Activated CD4-positive, alpha-beta T cell treated with anti-CD3 and anti-CD28 coated beads, Interleukin-10, Interleukin-2, amounts not matched to agents 100 ng/mL and 50 ng/mL, durations not matched to agents 16 hours and 8 hours (primary cell): ENCODE data around the gene LSR.

Source experiments
- DNase-seq: peaks from one replicate; pipeline ENCODE4 v3.0.0-alpha.2; 2020

The LSR gene, protein sequence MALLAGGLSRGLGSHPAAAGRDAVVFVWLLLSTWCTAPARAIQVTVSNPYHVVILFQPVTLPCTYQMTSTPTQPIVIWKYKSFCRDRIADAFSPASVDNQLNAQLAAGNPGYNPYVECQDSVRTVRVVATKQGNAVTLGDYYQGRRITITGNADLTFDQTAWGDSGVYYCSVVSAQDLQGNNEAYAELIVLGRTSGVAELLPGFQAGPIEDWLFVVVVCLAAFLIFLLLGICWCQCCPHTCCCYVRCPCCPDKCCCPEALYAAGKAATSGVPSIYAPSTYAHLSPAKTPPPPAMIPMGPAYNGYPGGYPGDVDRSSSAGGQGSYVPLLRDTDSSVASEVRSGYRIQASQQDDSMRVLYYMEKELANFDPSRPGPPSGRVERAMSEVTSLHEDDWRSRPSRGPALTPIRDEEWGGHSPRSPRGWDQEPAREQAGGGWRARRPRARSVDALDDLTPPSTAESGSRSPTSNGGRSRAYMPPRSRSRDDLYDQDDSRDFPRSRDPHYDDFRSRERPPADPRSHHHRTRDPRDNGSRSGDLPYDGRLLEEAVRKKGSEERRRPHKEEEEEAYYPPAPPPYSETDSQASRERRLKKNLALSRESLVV

DNA sequence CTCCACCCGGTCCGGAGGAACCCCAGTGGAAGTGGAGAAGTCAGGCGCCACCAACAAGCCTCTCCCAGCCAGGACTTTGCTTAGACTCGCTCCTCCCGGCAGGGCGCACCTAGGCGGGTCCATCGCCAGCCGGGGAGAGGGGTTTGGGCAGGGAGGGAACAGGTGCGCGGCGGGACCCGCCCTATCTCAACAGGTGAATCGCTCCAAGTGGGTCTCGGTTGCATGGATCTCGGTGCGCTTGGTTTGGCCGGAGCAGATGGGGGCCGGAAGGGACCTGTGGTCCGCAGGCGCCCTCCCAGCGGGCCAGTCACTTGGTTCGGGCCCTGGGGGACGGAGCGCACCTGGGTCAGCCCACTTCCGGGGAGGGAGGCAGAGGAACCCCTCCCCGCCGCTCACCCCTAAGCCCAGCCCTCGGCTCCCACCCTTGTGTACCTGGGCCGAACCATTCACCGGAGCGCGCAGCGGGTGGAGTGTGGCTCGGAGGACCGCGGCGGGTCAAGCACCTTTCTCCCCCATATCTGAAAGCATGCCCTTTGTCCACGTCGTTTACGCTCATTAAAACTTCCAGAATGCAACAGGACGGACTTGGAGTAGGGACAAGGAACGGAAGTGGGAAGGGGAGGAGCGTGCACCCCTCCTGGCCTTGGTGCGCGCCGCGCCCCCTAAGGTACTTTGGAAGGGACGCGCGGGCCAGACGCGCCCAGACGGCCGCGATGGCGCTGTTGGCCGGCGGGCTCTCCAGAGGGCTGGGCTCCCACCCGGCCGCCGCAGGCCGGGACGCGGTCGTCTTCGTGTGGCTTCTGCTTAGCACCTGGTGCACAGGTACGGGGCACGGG lies at the start of gene LSR:
Gene LSR, plus strand, starts transcription at position 693 of the 836 bp plus-strand sequence. Its CDS starts 21 bp downstream, at position 714.
- peak; percentile 27 for DNase-seq

DNA sequence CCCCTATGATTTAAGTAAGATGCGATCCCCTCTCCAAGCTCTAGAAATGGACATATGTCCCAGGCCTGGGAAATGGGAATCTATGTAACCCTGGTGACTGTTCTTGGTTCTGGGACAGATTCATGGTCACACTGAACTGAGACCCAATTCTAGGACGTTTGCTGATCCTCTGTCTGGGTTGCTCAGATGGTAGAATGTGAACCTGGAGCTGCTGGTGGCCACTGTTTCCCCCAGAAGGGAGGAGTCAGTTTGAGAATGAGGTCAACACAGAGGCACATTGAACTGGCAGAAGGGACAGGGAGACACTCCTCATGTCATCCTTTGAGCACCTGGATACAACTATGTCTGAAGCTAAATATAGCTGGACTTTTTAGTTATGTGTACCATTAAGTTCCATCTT lies 49.3 kb upstream of the LSR start:
- no peak for DNase-seq

DNA sequence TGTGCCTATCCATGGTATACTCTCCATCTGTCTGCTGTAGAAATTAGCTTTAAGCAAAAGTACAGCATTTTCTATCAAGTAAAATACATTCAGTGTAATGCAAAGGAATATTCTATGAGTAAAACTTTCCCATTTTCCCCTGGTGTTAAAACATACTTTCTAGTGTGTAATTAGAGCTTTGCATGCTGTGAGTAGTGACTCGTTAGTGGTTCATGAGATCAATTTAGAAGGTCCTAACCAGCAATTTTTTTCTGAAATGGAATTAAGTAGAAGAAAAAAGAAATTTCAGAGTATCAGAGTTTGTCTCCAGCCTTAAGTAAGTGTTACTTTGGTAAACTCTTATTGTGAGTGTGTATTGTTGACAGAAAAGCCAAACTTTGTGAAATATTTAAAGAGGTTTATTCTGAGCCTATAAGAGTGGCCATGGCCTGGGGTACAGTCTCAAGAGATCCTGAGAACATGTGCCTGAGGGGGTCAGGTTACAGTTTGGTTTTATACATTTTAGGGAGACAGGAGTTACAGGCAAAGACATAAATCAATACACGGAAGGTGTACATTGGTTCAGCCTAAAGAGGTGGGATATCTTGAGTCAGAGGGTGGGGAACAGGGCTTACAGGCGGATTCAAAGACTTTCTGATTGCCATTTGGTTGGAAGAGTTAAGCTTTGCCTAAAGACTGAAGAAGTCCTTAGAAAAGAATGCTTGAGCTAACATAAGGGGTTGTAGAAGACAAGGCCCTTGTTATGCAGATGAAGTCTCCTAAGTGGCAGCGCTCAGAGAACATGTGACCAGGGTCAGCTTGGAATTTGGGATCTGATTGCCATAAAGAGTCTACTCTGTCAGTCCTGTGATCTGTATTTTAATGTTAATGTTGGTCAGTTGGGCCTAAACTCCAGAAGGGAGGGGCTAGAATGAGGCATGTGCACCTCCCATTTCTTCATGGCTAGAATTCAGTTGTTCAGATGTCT lies 45.8 kb upstream of the LSR start:
- no peak for DNase-seq

DNA sequence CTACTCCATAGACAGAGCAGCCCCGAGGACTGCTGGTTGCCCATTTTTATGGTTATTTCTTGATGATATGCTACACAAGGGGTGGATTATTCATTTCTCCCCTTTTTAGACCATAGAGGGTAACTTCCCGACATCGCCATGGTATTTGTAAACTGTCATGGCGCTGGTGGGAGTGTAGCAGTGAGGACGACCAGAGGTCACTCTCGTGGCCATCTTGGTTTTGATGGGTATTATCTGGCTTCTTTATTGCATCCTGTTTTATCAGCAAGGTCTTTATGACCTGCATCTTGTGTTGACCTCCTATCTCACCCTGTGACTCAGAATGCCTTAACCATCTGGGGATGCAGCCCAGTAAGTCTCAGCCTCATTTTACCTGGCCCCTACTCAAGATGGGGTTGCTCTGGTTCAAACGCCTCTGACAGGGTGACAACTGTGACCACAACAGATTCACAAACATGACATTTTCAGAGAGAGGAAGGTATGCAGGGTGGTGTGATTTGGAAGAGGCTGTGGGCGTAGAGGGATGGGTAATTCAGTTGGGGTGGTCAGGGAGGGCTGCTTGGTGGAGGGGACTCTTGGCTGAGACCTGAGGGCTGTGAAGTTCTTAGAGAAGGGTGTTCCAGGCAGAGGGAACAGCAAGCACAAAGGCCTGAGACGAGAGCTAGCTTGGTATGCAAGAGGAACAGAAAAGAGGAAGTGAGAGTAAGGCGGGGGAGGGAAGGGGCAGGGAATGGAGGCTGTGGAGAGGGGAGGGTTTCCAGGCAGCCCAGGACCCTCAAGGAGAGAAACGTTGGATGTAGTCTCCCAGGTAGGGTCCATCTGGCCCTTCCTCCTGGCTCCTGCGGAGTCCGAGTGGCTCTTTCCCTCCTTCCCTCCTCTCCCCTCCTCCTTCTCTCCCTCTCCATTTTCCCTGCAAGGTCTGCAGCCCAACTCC lies 43.7 kb upstream of the LSR start:
- DNase-seq = peak; percentile 24

DNA sequence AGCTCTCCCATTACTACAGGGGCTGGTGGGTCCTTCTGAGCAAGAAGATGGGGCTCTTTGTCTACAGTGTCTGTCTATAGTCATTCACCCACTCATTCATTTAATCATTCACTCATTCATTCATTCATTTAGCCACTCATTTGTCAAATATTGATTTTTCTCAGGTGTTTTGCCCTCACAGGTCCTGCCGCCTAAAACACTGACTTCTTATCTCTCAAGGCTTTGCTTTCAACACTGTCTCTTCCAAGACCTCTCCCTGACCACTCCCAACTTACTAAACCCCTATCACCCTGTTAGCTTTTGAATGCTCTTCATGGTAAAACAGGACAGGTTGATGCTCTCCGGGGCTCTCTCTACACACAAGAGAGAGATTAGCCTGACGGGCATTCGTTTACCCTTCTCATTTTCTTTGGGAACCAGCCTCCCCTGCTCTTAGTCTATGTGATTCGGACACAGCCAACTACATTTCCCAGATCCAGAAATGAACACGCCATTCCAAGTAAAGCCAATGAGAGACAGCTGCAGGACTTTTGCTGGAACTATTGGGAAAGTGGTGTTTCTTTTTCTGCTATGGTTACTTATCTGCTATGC lies 43.0 kb upstream of the LSR start:
- no peak for DNase-seq

DNA sequence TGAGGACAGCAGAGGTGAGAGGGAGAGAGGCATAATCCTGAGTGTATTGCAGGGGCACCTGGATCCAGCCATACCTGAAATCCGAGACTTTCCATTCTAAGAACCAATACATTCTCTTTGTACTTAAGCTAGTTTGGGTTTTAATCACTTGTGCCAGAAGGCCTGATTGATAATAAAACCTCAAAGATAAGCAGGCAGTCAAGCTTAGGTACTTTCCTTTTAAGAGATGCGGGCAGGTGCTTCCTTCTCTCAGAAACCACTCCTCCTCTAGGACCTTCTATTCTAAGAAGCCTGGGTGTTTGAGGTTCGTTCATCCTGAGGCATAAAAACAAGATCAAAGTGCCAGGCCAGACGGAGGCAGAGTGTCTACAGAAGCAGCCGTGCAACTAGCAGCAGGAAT lies 42.4 kb upstream of the LSR start:
- peak; percentile 77 for DNase-seq

DNA sequence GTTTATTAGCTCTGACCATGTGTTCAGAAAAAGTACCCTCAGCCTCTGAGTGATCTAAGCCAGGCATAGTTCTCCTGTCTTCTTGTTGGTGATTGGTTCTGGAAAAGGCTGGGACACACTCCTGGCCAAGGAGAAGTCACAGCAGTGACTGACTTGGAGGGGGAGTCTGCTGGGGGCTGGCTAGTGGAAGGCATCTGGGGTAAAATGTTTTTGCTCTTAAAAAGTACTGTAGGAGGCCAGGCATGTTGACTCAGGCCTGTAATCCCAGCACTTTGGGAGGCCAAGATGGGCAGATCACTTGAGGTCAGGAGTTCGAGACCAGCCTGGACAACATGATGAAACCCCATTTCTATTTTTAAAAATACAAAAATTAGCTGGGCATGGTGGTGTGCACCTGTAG lies 41.9 kb upstream of the LSR start:
- DNase-seq = no peak

DNA sequence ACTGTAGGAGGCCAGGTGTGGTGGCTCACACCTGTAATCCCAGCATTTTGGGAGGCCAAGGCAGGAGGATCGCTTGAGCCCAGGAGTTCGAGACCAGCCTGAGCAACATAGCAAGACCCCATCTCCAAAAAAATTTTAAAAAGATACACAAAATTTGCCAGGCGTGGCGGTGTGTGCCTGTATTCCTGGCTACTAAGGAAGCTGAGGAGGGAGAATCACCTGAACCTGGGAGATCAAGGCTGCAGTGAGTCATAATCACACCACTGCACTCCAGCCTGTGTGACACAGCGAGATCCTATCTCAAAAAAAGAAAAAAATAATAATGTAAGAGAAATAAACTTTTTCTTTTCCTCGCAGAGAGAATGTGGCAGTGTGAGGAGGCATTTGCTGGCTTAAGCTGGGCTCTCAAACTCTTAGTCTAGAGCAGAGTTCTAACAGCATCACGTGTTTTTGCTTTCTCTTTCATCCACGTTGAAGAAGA lies 41.4 kb upstream of the LSR start:
- DNase-seq = peak; percentile 16

DNA sequence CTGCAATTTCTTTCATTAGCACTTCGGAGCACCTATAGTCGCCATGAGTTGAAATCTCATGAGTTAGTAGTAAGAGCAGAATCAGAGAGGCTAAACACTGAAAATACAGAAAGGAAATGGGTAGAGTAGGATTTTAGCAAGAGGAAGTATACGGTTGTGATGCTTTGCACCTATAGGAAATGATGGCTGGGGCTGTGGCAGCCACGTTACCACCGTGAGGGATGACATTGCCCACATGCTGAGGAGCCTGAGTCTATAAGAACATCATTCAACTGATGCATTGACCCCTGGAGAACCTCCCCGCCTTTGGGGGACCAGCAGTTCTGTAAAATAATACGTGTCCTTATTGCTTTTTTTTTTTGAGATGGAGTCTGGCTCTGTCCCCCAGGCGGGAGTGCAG lies 40.7 kb upstream of the LSR start:
- peak; percentile 31 for DNase-seq

DNA sequence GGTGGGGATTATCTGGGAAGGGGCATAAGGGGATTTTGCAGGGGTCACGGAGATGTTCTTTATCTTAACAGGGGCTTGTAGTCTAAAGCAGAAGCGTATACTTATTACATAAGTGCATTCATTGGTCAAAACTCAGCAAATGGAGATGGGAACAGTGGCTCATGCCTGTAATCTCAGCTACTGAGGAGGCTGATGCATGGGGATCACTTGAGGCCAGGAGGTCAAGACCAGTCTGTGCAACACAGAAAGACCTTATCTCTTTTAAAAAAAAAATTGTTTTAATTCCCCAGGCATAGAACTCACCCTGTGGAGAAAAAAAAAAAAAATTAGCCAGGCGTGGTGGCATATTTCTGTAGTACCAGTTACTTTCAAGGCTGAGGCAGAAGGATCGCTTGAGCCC lies 39.2 kb upstream of the LSR start:
- no peak for DNase-seq

DNA sequence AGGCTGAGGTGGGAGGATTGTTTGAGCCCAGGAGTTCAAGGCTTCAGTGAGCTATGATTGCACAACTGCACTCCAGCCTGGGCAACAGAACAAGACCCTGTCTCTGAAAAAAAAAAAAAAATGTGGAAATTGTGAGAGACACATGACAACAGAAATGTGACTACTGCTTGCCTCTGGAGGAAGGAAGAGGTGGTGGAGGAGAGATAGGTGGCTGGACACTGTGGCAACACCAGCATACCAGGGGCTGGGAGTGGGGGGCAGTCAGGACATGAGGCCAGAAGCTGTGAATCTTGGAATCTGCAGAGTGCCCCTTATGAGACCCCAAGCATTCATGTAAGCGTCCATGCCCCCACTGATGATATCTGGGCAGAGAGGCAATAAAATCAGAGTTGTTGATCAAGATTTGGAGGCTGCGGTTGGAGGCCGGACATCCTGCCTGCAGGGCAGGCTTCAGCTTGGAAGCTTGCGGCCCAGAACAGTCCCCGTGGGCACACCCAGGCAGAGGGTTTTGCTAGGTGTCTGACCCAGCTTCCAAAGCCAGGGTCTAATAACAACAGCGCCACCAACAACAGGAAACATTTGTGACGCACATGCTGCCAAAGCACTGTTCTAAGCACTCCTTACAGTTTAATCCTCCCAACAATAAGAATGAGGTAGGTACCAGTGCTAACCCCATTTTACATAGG lies 37.1 kb upstream of the LSR start:
- peak; percentile 83 for DNase-seq

DNA sequence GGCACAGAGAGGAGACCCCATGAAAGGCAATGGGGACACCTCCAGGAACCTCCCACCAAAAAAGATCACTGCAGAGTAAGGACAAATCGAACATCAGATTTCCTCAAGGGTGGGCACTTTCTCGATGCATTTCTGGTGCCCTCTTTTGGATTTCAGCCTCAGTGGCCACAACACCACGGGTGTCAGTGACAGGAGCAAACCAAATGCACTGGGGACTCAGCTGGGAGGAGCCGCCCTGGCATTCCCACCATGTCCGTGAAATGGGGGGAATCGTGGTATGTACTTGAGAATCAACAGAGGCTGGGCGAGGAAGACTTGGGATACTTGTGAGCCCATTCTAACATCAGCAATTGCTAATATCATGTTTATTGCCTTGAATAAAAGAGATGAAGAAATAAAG lies 36.6 kb upstream of the LSR start:
- DNase-seq = no peak

DNA sequence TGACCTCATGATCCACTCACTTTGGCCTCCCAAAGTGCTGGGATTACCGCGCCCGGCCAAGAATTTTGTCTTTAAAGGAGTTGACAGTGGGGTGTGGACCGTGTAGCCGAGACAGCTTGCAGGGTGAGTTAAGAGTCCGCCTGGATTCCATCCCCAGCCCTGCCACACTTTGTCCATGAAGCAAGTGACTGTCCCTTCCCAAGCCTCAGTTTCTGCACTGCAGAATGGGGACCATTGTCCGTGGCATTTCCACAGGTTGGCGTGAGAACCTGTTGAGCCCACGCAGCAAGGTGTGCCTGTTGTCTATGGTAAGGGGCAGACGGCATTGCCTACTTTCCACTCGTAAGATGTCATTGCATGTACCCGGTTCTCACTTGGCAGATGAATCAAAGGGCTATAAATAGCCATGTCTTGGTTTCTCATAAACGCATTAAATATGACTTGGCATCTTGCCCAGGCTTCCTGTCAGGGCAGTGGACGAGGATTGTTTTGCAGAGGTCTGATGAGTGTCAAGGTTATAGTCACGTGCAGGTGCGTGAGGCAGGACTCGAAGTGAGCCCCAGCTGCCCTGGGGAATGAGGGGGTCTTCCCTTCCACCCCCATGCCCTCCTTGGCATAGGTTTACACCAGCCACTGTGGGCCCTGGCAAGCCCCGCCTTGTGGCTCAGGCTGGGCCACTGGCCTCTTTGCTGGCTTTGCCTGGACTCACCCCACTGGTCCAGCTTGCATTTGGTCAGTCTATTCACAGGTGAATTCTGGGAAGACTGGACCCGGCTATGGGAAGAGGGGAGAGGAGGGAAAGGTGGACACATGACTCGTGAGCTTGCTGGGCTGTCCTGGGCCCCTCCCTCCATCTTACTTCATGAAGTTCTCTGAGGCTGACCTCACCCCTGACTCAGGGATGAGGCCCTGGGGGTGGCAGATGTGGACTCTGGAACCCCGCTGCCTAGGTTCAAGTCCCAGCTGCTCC lies 34.9 kb upstream of the LSR start:
- peak; percentile 90 for DNase-seq

DNA sequence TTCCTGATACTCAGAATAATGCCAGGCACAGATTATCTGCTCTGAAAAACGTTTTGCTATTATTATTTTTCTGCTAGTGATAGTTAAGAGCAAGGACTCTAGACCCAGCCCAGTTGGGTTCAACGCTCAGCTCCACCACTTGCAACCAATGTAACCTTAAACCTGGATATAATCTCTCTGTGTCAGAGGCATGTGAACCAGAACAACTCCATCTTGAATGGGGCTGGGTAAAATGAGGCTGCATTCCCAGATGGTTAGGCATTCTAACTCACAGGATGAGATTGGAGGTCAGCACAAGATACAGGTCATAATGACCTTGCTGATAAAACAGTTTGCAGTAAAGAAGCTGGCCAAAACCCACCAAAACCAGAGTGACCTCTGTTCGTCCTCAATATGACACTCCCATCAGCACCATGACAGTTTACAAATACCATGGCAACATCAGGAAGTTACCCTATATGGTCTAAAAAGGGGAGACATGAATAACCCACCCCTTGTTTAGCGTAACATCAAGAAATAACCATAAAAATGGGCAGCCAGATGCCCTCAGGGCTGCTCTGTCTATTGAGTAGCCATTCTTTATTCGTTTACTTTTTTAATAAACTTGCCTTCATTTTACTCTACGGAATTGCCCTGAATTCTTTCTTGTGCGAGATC lies 33.9 kb upstream of the LSR start:
- DNase-seq = no peak

DNA sequence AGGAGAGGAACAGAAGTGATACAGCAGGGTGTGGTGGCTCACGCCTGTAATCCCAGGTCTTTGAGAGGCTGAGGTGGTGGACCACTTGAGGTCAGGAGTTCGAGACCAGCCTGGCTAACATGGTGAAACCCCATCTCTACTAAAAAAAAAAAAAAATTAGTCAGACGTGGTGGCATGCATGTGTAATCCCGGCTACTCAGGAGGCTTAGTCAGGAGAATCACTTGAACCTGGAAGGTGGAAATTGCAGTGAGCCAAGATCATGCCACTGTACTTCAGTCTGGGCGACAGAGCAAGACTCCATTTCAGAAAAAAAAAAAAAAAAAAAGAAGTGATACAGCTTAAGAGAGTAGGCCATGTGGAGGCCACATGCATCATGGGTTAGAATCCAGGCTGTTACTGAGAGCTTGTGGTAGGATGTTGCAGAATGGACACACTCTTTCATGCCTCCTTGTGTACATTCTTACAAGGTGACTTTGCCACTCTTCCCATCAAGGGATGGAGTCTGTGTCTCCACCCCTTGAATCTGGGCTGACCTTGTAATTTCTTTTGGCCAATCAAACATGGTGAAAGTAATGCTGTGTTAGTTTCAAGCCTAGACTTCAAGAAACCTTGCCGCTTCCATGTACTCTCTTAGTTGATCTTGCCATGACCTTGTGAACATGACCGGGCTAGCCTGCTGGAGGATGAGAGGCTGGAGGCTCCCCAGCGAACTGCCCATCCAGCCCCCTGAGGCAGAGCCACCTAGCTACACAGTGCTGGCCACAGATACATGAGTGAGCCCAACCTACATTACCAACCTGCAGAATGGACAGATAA lies 32.6 kb upstream of the LSR start:
- no peak for DNase-seq

DNA sequence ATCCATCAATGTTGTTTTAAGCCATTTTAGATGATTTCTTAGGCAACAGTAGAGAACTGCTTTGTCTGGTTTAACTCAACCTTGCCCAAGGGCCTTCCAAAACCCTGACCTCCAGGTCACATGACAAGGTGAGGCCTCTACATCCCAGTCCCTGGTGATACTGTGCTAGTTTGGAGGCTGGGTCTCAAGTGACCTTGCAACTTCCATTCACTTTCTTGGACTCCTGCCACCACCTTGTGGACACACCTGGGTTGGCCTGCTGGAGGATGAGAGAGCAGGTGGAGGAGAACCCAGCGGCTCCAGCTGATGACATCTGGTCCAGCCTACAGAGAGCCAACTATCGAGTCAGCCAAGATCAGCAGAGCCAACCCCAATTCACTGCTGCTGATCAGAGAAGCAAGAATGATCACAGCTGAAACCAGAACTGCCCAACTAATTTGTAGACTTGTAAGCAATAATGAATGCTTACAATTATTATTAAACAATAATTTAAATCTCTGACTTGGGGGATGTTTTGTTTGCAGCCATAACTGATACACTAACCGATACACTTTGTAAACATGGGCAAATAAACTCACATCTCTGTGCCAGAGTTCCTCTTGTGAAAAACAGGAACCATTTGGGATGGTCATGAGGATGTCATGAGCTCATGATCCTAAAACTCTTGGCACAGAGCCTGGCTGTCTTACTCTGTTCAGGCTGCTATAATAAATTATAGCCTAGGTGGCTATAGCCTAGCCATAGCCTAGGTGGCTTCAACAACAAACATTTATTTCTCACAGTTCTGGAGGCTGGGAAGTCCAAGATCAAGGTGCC lies 31.8 kb upstream of the LSR start:
- peak; percentile 46 for DNase-seq

DNA sequence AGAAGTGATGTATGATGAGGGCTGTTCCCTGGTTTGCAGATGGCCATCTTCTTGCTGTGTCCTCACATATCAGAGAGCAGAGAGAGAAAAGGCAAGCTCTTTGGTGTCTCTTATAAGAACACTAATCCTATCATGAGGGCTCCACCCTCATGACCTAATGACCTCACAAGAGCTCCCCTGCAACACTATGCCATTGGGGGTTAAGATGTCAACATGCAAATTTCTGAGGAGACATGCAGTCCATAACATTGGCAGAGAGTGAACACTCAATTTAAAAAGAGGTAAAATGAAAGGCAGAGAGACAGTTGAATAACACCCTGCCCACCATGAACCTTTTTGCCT lies 31.2 kb upstream of the LSR start:
- no peak for DNase-seq
